CD14-positive monocyte (primary cell): ENCODE data around the gene UBA6. TPM values are rescaled to one million over a fixed set of nuclear protein-coding genes. Genes with fewer than 3 reads are reported as not detected.

ENCODE experiments used
- DNase-seq, 3 donors: peaks; one replicate each; pipeline ENCODE4 v3.0.0-alpha.2; 2011 to 2022
- H2AFZ ChIP-seq: 2 replicates; pipeline ENCODE4 v1.6.0; 2012; ENCODE audit warnings: mild to moderate bottlenecking, low read depth, low read length, inconsistent platforms; ENCODE audit not compliant: insufficient read depth, poor library complexity, severe bottlenecking
- H3K27ac ChIP-seq, 2 donors: 1 replicate in 1 of 2; 2 replicates in 1 of 2; pipeline ENCODE4 v1.5.1; 2012 to 2013; ENCODE audit warnings: low read length in 2 of 2, control low read depth in 1 of 2, inconsistent platforms in 1 of 2, low read depth in 1 of 2, mild to moderate bottlenecking in 1 of 2
- H3K27me3 ChIP-seq, 2 donors: one replicate each; pipeline versions ENCODE4 v1.6.0 to v1.6.1; 2011 to 2013; ENCODE audit warnings: low read length in 2 of 2; ENCODE audit not compliant: control insufficient read depth in 2 of 2, insufficient read depth in 2 of 2
- H3K36me3 ChIP-seq, 2 donors: replicated peaks in 1 of 2; 1 replicate in 1 of 2; 2 replicates in 1 of 2; pipeline versions ENCODE4 v1.5.1 to v1.6.1; 2012 to 2013; ENCODE audit warnings: low read length in 2 of 2, control low read depth in 1 of 2, inconsistent platforms in 1 of 2, mild to moderate bottlenecking in 1 of 2; ENCODE audit not compliant: insufficient read depth in 2 of 2, control insufficient read depth in 1 of 2
- H3K4me1 ChIP-seq, 2 donors: 1 replicate in 1 of 2; 2 replicates in 1 of 2; pipeline versions ENCODE4 v1.5.1 to v1.6.1; 2012 to 2013; ENCODE audit warnings: low read length in 2 of 2, control low read depth in 1 of 2, inconsistent platforms in 1 of 2, mild to moderate bottlenecking in 1 of 2, moderate library complexity in 1 of 2; ENCODE audit not compliant: insufficient read depth in 2 of 2, control insufficient read depth in 1 of 2
- H3K4me2 ChIP-seq: replicated peaks from 2 replicates; pipeline ENCODE3; 2012; ENCODE audit warnings: low read length, moderate library complexity, mild to moderate bottlenecking; ENCODE audit not compliant: poor library complexity, severe bottlenecking; ENCODE audit errors: extremely low read depth
- H3K4me3 ChIP-seq, 3 experiments: fragments of 200-600 bp in 1 of 3; sonication (generic) in 1 of 3; replicated peaks in 1 of 3; 1 replicate in 2 of 3; 2 replicates in 1 of 3; pipeline ENCODE4 v1.5.1; 2011 to 2013; ENCODE audit warnings: low read length in 3 of 3, mild to moderate bottlenecking in 3 of 3, control low read depth in 2 of 3, low read depth in 2 of 3, inconsistent platforms in 1 of 3, moderate library complexity in 1 of 3
- H3K79me2 ChIP-seq: 2 replicates; pipeline ENCODE4 v1.6.0; 2012; ENCODE audit warnings: mild to moderate bottlenecking, control low read depth, inconsistent platforms, low read length, moderate library complexity; ENCODE audit not compliant: insufficient read depth
- H3K9ac ChIP-seq: 2 replicates; pipeline ENCODE4 v1.6.0; 2017; ENCODE audit warnings: low read length, mild to moderate bottlenecking; ENCODE audit not compliant: insufficient read depth, poor library complexity, severe bottlenecking
- H3K9me3 ChIP-seq, 2 donors: replicated peaks in 1 of 2; 1 replicate in 1 of 2; 2 replicates in 1 of 2; pipeline versions ENCODE4 v1.5.1 to v1.6.1; 2012 to 2013; ENCODE audit warnings: low read length in 2 of 2, control low read depth in 1 of 2; ENCODE audit not compliant: control insufficient read depth in 1 of 2, insufficient read depth in 1 of 2
- H4K20me1 ChIP-seq: 2 replicates; pipeline ENCODE4 v1.6.0; 2012; ENCODE audit warnings: mild to moderate bottlenecking, low read length, control low read depth, moderate library complexity; ENCODE audit not compliant: insufficient read depth
- H3K27ac Mint-ChIP-seq, 7 donors: one replicate each; pipeline ENCODE4 v1.8.0; 2020; ENCODE audit warnings: mild to moderate bottlenecking in 7 of 7, mixed read lengths in 7 of 7, moderate library complexity in 6 of 7, inconsistent platforms in 2 of 7
- H3K27me3 Mint-ChIP-seq, 3 donors: one replicate each; pipeline ENCODE4 v1.8.0; 2021 to 2022; ENCODE audit warnings: low read depth in 3 of 3, mild to moderate bottlenecking in 3 of 3, mixed read lengths in 3 of 3, moderate library complexity in 3 of 3, inconsistent platforms in 1 of 3
- H3K36me3 Mint-ChIP-seq, 2 donors: one replicate each; pipeline ENCODE4 v1.8.0; 2020; ENCODE audit warnings: mixed read lengths in 2 of 2, inconsistent platforms in 1 of 2, mild to moderate bottlenecking in 1 of 2
- H3K4me1 Mint-ChIP-seq: one replicate; pipeline ENCODE4 v1.8.0; 2020; ENCODE audit warnings: mild to moderate bottlenecking, mixed read lengths
- H3K4me3 Mint-ChIP-seq, 2 donors: one replicate each; pipeline ENCODE4 v1.8.0; 2020; ENCODE audit warnings: mild to moderate bottlenecking in 2 of 2, mixed read lengths in 2 of 2, moderate library complexity in 1 of 2
- H3K9me3 Mint-ChIP-seq, 7 donors: one replicate each; pipeline ENCODE4 v1.8.0; 2020 to 2022; ENCODE audit warnings: mixed read lengths in 7 of 7, mild to moderate bottlenecking in 6 of 7, moderate library complexity in 6 of 7, inconsistent platforms in 2 of 7
- CTCF ChIP-seq: fragments of 200-600 bp; IDR thresholded peaks from one replicate; pipeline ENCODE4 v1.8.0; 2022; ENCODE audit warnings: antibody characterized with exemption, mild to moderate bottlenecking
- WGBS: methylation state at CpG from one replicate; pipeline ENCODE4 v1.1.5; 2013; ENCODE audit warnings: missing lambda C conversion rate; ENCODE audit not compliant: insufficient coverage; 5-methylcytosine and 5-hydroxymethylcytosine counted together
- intact Hi-C, 2 donors: fragments of 100-400 bp; cut with micrococcal nuclease; formaldehyde crosslinking; loops; one replicate each; pipeline versions ENCODE4 v1.15.0 to v1.15.1; 2023
- polyA plus RNA-seq, 3 donors: library from polyadenylated mRNA; depleted of rRNA in 1 of 3; unstranded in 2 of 3; stranded (reverse) in 1 of 3; fragments of 300-500 nt in 2 of 3; fragments of >200 nt in 1 of 3; fragmentation: Illumina TruSeq in 2 of 3; gene quantifications; 1 replicate in 2 of 3; 2 replicates in 1 of 3; pipeline ENCODE4 v1.2.3, GENCODE V29; 2012 to 2021

The UBA6 gene
- polyA plus RNA-seq, 3 donors: 8.4 to 22.0 (median 21.0) TPM

DNA sequence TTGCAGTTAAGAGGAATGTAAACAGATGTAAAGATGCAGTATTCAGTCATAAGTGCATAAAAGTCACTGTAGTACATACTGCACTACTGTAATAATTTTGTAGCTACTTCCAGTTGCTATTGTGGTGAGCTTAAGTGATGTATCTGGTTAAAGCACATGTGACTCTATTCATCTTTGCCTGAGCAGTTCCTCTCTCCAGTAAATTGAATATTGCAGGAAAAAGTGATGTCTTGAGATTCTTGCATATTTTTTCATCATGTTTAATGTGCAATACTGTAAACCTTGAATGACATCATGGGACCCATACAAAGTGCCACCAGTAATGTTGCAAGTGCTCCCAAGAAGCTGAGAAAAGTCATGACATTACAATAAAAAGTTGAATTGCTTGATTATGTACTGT, 9.6 kb downstream of the UBA6 start:
- peaks cover 57 to 64% of the 10 kb centered on the region in 2 donors for H3K36me3 Mint-ChIP-seq
- Histone ChIP-seq H3K27ac (no peak overlapping the region), H3K9ac (no peak overlapping the region), H4K20me1 (peaks cover 8% of the 10 kb centered on the region), H3K4me3 (no peak overlapping the region), H3K4me1 (no peaks in the 10 kb centered on the region), H2AFZ (no peak overlapping the region), H3K4me2 (no peak overlapping the region), H3K27me3 (no peaks in the 10 kb centered on the region), H3K36me3 (peaks cover 20 to 75% of the 10 kb centered on the region in 2 donors), H3K79me2 (peaks cover 25% of the 10 kb centered on the region), H3K9me3 (no peaks in the 10 kb centered on the region)
- no peak overlapping the region for H3K4me3 Mint-ChIP-seq
- no peaks in the 10 kb centered on the region for H3K4me1 Mint-ChIP-seq
- TF ChIP-seq CTCF: no peak
- intact Hi-C loops: loop anchor here in 1 of 2 donors (10.0 kb wide), 1 partner anchor 147 kb away; the partner anchor contains the start of gene CENPC
- H3K27ac Mint-ChIP-seq: no peak overlapping the region
- peaks cover 0 to 5% (median 2%) of the 10 kb centered on the region in 7 donors for H3K9me3 Mint-ChIP-seq
- peaks cover 0 to 3% (median 0%) of the 10 kb centered on the region in 3 donors for H3K27me3 Mint-ChIP-seq
- no peak for DNase-seq

GRCh38 chr4:67687636-67688035, 13.3 kb downstream of the UBA6 start:
- peaks cover 11 to 66% of the 10 kb centered on the region in 2 donors for H3K36me3 ChIP-seq
- no peaks in the 10 kb centered on the region for H3K9me3 ChIP-seq
- no peaks in the 10 kb centered on the region for H3K4me1 Mint-ChIP-seq
- DNase-seq: no peak
- H3K27me3 Mint-ChIP-seq: no peaks in the 10 kb centered on the region
- TF ChIP-seq CTCF: no peak
- intact Hi-C loops: no loop called here
- H3K4me2 ChIP-seq: no peak overlapping the region
- no peak overlapping the region for H3K27ac ChIP-seq
- peaks cover 0 to 3% (median 0%) of the 10 kb centered on the region in 7 donors for H3K9me3 Mint-ChIP-seq
- no peaks in the 10 kb centered on the region for H3K4me1 ChIP-seq
- H2AFZ ChIP-seq: no peak overlapping the region
- no peak overlapping the region for H3K27ac Mint-ChIP-seq
- no CpG with 5 or more reads among the region's 4 CpGs for WGBS
- H4K20me1 ChIP-seq: peaks cover 13% of the 10 kb centered on the region
- peaks cover 25% of the 10 kb centered on the region for H3K79me2 ChIP-seq
- no peak overlapping the region for H3K4me3 ChIP-seq
- H3K9ac ChIP-seq: no peak overlapping the region
- H3K27me3 ChIP-seq: no peaks in the 10 kb centered on the region
- peaks cover 45 to 47% of the 10 kb centered on the region in 2 donors for H3K36me3 Mint-ChIP-seq
- H3K4me3 Mint-ChIP-seq: no peak overlapping the region
